LNCaP clone FGC (cell line): Measurements from ENCODE around the gene IL1R1.
A peak's percentile ranks its signal among the peaks of the same experiment; 100 is the strongest.
"Not testable (repeated sequence)": the region's sequence is repeated elsewhere in the genome, so short reads cannot be mapped to it uniquely, and the experiment has no call there.

Experiments
- DNase-seq: peaks from one replicate; pipeline ENCODE4 v3.0.0-alpha.2; 2011; ENCODE audit warnings: low read depth
- H3K4me3 ChIP-seq: 2 replicates; pipeline ENCODE4 v1.5.1; 2011; ENCODE audit warnings: mild to moderate bottlenecking, low read depth, low read length, control low read depth
- TF ChIP-seq, protein P1 (sequence below): IDR thresholded peaks from 2 replicates; pipeline ENCODE4 v1.5.1; 2012; ENCODE audit warnings: mild to moderate bottlenecking; ENCODE audit not compliant: control insufficient read depth, insufficient read depth; ENCODE audit errors: extremely low read depth

Gene IL1R1

DNA sequence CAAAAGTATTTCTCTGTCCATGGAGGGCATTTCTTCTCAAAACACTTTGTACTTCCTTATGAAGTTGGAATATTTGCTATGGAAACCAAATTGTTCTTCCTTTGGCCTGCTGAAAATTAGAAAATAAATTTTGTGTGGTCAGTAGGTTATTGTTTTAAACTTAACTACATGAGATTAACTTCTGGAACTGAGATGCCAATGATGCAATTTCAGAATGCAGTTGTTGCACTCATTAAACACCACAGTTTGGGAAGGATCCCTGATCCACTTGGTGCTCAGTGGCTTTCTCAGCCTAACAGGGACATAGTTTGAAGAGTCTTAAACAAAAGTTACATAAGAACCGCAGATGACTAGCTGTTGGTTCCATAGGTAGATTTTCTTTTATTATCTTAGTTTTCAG, 23.3 kb upstream of the IL1R1 start:
- TF ChIP-seq, protein P1, sequence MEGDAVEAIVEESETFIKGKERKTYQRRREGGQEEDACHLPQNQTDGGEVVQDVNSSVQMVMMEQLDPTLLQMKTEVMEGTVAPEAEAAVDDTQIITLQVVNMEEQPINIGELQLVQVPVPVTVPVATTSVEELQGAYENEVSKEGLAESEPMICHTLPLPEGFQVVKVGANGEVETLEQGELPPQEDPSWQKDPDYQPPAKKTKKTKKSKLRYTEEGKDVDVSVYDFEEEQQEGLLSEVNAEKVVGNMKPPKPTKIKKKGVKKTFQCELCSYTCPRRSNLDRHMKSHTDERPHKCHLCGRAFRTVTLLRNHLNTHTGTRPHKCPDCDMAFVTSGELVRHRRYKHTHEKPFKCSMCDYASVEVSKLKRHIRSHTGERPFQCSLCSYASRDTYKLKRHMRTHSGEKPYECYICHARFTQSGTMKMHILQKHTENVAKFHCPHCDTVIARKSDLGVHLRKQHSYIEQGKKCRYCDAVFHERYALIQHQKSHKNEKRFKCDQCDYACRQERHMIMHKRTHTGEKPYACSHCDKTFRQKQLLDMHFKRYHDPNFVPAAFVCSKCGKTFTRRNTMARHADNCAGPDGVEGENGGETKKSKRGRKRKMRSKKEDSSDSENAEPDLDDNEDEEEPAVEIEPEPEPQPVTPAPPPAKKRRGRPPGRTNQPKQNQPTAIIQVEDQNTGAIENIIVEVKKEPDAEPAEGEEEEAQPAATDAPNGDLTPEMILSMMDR, result no peak
- no peak for DNase-seq
- H3K4me3 ChIP-seq, result no peak overlapping the region

DNA sequence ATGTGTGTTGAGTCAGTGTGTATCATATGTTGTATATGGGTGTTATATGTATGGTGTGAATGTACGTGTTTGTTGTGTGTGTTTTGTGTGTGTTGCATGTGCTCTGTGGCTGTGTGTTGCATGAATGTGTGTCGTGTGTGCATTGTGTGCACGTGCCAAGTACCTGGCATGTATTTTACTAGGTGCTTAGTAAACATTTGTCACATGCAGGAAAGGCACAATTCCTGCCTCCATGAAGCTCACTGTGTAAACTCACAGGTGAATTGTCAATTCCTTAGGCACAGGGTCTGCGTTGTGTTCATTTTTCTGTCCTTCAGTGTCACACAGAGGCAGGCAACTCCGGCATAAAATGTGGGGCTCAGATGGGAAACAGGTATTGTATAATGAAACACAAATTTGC, 22.3 kb upstream of the IL1R1 start:
- no peak overlapping the region for H3K4me3 ChIP-seq
- TF ChIP-seq, protein P1, result no peak
- DNase-seq, result peak; percentile 79

DNA sequence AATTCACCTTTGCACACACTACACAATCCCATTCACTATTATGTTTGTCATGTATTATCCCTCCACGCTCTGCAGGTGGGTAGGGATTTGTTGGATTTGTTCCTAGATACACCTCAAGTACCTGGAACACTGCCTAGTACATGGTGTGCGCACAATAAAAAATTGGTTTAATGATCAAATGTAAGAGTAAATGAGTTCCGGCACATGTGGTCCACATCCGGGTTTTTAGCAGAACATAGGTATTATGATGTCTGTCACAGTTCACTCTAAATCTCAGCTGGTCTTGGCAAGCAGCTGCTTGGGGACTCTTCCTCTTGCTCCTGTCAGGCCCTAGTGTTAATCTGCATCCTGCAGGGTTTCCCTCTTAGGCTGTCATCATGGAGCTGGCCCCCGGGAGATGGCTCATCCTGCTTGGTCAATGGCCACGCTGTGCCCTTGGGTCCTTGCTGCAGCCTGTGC, 21.8 kb upstream of the IL1R1 start:
- peak; percentile 96 for DNase-seq

DNA sequence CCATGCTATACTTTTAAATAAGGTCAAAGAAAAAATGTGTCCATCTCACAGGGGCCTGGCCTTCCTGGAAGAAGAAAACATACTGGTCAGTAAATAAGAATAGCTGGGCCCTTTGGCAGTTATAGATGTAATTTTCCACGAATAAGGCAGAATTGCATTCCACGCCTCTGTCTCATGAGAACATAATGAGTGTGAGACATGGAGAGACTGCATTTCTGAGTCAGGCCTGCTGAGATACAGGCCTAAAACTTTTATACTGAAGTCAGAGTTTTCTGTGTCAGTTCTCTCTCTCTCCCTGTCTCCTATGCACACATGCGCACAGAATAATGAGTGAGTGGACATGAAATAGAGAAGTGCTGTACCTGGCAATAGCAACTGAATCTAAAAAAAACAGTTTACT, 20.4 kb upstream of the IL1R1 start:
- no peak for DNase-seq
- no peak overlapping the region for H3K4me3 ChIP-seq
- TF ChIP-seq, protein P1, result no peak

More for the DNA sequence above, 21.8 kb upstream of the IL1R1 start:
- no peak overlapping the region for H3K4me3 ChIP-seq
- TF ChIP-seq, protein P1, result no peak

DNA sequence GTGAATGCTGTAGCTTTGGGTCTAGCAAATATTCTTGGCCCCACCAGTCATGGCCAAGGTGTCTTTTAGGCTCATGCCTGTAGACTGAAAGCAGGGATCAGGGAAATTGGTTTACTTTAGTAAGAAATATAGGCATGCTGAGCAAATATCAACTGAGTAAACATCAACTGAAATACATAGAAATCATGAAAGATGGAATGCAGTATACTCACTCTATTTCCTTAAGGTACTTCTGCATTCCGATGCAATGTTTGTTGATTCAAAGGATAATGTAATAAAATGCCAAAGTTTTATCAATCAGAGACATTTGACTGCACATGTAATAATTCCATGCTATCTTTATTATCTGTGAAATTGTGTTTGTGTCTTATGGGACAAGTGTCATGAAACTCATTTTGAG, 19.6 kb upstream of the IL1R1 start:
- no peak overlapping the region for H3K4me3 ChIP-seq
- DNase-seq, result peak; percentile 59
- TF ChIP-seq, protein P1, result no peak

DNA sequence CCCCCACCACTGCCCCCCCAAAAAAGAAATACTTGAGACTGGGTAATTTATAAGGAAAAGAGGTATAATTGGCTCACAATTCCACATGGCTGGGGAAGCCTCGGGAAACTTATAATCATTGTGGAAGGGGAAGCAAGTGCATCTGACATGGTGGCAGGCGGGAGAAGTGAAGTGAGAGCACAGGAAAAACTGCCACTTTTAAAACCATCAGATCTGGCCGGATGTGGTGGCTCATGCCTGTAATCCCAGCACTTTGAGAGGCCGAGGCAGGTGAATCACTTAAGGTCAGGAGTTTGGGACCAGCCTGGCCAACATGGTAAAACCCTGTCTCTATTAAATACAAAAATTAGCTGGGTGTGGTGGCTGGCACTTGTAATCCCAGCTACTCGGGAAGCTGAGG, 18.1 kb upstream of the IL1R1 start:
- DNase-seq, H3K4me3 ChIP-seq: not testable (repeated sequence)

DNA sequence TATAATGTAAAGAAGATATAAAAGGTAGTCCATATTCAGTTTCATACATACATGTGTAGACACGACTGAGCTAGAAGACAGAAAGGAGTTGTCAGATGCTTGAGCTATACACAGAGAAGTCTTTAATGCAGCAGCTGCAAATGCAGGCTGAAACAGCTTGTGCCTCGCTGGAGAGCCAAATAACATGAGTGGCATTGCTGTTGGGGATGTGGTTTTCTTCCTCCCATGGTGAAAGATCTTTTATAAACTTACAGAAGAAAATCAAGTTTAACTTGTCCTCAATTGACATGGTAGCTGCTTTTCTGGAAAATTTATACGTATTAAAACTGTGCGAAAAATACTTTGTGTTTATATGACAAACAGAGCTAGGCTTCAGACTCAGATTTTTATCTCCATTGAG, 16.4 kb upstream of the IL1R1 start:
- DNase-seq, result no peak
- TF ChIP-seq, protein P1, result no peak
- H3K4me3 ChIP-seq, result no peak overlapping the region

DNA sequence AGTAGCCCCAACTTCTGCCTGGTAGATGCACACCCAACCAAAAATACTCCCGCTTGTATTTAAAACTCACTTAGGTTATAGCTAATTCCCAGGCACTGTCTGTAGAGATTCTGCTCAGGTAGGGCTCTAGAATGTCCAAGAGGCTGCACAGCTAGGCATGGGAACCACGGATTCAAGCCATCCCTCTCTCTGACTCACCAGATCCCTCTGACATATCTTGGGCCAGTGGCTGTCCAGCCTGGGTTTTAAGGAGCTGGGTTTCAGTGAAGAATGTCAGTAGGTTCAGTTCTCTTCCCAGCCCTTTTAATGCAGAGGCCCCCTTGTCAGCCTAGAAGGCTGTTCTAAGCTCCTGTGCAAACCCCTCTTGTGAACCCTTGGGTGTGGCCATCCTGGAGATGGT, 15.9 kb upstream of the IL1R1 start:
- TF ChIP-seq, protein P1, result no peak
- no peak for DNase-seq
- H3K4me3 ChIP-seq, result no peak overlapping the region
